Measurements from ENCODE around the gene TMED10.

The TMED10 gene

GRCh38 chr14:75176142-75176820 is at the start of gene TMED10:
Gene TMED10, minus strand, starts transcription at chr14:75176612. Its CDS starts 33 bp downstream, at chr14:75176579.
- peak; percentile 94 for DNase-seq (ENCODE audit: low spot score)

DNA sequence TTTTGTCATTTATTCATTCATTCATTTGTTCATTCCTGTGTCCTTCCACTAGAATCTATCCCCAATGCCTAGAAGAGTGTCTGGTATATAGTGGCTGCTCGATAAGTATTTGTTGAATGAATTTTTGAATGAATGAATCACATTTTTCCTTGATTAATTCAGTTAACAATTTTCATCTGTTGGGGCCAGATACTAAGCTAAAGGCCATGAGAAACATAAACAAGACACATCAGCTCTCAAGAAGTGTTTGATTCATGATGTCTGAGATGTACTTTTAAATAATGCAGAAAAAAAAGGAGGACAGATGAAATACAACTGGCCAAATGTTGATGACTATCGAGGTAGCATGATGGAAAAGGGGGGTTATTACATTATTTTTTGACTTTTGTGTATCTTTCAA is 48.1 kb upstream of the TMED10 start:
- DNase-seq (ENCODE audit: low spot score) = no peak

GRCh38 chr14:75223664-75224154 is 47.3 kb upstream of the TMED10 start:
- DNase-seq (ENCODE audit: low spot score) = peak; percentile 69

DNA sequence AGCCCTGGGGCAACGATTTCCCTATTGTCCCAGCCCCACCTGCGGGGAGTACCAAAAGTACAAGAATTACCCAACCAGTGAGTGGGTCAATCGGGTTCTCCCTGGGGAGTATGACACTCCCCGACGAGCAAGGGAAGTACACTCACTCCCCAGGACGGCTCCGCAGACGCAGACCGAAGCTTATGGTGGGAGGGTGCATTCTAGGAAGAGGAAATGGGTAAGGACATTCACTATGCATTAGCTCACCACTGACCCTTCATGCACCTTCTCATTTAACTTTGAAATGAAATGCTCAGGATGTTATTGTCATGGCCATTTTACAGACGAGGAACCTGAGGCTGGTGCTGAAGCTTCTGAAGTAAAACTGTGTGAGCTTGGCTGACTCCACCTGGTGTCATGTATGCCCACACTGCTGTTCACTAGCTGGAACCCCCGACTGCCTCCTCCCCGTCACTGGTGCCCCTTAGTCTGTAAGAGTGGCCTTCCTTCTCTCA is 45.8 kb upstream of the TMED10 start:
- no peak for DNase-seq (ENCODE audit: low spot score)

GRCh38 chr14:75221797-75222196 is 45.4 kb upstream of the TMED10 start:
- no peak for DNase-seq (ENCODE audit: low spot score)

DNA sequence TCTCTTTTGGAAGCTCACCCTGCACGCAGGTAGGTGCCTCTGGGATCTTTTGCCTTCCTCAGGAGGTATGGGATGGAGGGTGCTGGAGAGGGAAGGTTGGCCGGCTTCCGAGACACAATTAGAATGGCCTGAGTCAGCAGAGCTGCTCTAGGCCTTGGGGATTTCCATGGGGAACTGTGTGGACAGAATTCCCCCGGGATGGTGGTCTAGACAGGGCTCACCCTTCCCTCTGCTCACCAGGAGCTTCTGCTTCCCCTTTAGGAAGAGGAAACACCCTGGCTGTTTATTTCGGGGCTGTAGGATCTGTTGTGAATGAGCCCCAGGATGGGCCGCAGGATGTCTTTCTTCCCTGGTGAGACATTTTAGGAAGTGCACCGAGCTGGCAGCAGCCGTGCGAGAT is 43.7 kb upstream of the TMED10 start:
- DNase-seq (ENCODE audit: low spot score) = no peak

DNA sequence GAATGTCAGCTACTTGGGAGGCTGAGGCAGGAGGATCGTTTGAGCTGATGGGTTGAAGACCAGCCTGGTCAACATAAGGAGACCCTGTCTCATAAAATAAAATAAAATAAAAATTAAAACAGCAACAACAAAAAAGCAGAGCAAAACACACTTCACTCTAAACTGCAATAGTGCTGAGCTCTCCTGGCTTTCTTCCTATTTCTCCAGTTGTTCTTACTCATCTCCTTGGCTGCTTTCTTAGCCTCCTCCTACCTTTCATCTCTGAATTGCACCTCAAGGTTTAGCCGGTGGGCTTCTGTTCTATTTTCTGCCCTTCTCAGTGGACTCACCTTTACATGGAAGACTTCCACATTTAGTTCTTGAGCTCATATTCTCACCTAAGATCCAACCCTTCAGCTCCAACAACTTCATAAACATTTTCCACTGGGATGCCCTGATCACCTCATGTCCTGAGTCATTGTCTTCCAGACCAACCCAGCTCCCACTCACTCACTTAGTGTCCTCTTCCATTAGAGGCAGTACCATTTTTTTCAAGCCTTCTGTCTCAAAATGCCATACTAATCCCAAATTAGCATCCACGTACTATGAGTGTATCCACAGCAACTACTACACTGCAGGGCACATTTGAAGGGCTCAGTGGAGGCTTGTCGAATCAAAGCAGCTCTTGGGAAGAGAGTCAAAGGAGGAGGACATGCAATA is 41.2 kb upstream of the TMED10 start:
- DNase-seq (ENCODE audit: low spot score) = no peak

GRCh38 chr14:75216427-75217006 is 40.1 kb upstream of the TMED10 start:
- DNase-seq (ENCODE audit: low spot score) = no peak

DNA sequence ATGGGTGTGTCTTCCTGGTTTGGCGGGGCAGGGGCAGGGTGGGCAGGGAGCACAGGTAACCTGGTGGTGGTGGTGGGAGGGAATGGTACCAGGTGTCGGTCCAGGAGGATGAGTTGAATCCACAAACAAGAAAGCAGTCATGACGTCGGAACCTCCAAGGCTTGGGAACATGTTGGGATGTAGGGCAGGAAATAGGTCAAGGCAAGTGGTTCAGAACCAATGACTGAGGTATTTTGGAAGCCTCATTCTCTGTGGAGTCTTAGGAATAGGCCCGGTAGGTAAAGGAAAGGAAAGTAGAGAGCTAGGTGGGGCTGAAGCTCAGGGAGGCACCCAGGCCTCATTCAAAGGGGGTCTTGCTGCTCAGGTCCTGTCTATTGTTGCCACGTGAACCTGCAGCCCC is 39.1 kb upstream of the TMED10 start:
- DNase-seq (ENCODE audit: low spot score) = no peak

DNA sequence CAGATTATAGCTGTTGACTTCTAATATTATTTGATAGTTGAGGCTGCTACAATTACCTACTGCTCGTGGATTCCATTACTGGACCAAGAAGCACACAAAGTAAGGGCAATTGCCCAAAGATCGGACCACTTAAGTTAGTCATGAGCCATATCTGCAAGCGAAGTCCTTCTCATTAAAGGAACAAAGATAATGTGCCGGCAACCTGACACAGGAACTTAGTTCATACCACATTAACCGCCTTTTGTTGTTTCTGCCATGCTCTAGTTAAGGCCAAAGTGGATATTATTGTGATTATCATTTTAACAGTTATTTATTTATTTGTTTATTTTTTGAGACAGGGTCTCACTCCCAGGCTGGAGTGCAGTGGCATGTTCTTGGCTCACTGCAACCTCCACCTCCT is 38.1 kb upstream of the TMED10 start:
- DNase-seq (ENCODE audit: low spot score) = no peak

- DNase-seq (ENCODE audit: low spot score) = no peak
Measured at GRCh38 chr14:75213172-75213571, 36.8 kb upstream of the TMED10 start.

DNA sequence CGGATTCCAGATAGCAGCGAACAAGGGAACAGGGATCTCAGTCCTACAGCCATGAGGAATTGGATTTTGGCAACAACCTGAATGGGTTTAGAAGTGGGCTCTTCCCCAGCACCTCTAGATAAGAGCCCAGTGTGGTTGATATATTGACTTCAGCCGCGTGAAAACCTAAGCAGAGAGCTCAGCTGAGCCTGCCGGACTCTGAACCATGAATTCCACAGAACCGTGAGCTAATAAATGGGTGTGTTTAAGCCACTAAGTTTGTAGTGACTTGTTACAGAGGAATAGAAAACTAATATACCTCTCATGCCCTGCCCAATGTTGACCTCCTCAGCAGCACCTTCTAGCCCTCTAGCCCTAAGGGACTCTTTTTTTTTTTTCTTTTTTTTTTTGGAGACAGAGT is 32.4 kb upstream of the TMED10 start:
- DNase-seq (ENCODE audit: low spot score) = no peak

- DNase-seq (ENCODE audit: low spot score) = no peak
Measured at GRCh38 chr14:75206190-75206589, 29.8 kb upstream of the TMED10 start.

DNA sequence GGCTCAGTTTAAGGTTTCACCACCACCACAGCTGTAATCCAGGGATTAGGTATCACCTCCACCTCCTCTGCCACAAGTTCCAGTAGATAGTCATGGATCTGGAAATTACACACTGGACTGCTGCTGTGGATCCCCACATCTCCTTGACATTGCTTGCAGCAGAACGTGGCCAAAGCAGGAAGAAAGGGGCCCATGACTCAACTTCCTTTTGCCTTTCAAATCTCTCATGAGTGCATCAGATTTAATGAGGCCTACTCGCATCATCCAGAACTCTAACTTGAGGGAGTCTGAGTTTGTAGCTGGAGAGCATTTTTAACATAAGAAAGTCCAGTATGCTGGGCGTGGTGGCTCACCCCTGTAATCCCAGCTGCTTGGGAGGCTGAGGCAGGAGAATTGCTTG is 29.2 kb upstream of the TMED10 start:
- no peak for DNase-seq (ENCODE audit: low spot score)

GRCh38 chr14:75204116-75204515 is 27.7 kb upstream of the TMED10 start:
- DNase-seq (ENCODE audit: low spot score) = no peak

GRCh38 chr14:75202657-75203056 is 26.2 kb upstream of the TMED10 start:
- no peak for DNase-seq (ENCODE audit: low spot score)

GRCh38 chr14:75201087-75201486 is 24.7 kb upstream of the TMED10 start:
- DNase-seq (ENCODE audit: low spot score) = no peak

DNA sequence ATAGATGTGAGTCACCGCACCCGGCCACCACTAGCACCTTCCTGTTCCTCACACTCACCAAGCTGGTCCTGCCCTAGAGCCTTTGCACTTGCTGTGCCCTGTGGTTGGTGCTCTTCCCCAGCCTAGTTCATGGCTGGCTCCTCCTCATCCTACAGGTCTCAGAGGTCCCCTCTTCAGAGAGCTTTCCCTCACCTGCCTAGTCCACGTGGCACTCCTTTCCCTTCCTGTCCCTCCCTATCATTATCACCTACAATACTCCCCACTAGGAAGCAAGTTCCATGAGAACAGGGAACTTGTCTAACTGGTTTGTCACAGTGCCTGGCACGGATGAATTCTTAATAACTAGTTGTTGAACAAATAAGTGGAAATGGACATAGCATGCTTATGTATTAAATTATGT is 24.0 kb upstream of the TMED10 start:
- DNase-seq (ENCODE audit: low spot score) = no peak

DNA sequence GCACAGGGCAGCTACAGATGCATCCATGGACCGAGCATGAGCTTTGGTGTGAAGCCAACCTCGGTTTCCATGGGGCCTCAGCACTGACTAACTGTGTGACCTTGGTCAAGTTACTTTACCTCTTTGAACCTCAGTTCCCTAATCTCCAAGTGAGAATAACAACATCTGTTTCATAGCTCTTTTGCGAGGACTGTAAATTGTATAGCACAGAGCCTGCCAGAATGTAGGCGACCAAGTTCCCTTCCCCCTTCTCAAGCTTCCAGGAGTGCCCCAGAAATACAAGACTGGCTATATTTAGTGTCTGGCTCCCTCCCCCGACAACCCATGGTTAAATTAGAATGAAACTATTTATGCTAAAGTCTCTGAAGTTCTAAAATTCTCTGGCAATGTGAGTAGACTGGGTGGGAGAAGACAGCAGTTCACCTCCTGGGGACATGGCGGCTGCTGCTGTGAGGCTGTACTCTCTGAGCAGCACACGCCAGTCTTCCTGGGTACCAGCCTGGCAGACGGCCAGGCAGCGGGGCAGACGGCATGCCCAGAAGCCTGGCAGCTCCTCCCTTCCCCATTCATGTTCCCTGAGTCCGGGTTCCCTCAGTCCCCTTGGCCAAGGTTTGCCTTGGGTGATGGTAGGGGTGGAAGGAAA is 22.0 kb upstream of the TMED10 start:
- DNase-seq (ENCODE audit: low spot score) = no peak

GRCh38 chr14:75197338-75197737 is 20.9 kb upstream of the TMED10 start:
- DNase-seq (ENCODE audit: low spot score) = no peak

- no peak for DNase-seq (ENCODE audit: low spot score)
Measured at GRCh38 chr14:75196468-75196867, 20.1 kb upstream of the TMED10 start.

- DNase-seq (ENCODE audit: low spot score) = no peak
Measured at GRCh38 chr14:75196064-75196463, 19.7 kb upstream of the TMED10 start.

- no peak for DNase-seq (ENCODE audit: low spot score)
Measured at GRCh38 chr14:75191100-75191499, 14.7 kb upstream of the TMED10 start.

Data from ecto neural progenitor cell (in vitro differentiated cells).